DMS 273 treated with DMSO at 0.1 percent for 48 hours (cell line): ENCODE data around the gene CRIP2.

Experiments
- DNase-seq: peaks from one replicate; lab custom pipeline; 2025; lab: John Stamatoyannopoulos, UW

CRIP2 gene

DNA sequence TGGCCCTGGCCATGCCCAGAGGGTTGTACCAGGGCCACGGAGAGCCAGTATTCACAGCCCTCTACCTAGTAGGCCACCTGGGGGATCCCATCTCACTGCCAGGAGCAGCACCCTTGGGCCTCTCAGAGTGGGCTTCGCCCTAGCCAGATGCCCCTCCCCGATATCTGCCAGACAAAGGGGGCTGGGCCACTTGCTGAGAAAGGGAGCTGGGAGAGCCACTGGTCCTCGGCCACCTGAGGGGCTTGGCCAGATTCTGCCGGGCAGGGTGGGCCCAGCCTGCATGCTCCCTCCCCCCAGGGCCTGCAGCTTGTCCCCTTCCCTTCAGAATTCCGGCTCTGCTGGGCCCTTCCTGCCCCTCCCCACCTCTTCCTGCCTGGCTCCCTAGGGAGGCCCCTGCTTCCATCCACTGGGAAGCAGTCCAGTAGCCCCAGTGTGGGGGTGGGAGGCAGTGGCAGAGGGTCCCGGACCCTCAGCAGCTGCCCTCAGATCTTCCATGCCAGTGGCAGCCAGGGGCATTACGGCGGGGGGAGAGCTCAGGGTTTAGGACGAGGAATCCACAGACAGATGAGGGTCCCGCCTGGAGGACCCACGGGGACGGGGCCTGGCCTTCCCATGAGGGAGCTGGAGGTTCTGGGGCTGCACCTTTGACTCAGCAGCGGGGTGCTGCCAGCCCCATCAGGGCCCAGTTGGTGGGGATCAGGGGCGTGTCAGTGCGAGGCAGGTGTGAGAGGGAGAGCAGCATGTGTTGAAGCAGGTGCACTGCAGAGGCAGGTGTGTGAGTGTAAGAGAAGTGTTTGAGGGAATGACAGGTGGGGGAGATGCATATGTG, 2.4 kb downstream of the CRIP2 start:
- DNase-seq = no peak

DNA sequence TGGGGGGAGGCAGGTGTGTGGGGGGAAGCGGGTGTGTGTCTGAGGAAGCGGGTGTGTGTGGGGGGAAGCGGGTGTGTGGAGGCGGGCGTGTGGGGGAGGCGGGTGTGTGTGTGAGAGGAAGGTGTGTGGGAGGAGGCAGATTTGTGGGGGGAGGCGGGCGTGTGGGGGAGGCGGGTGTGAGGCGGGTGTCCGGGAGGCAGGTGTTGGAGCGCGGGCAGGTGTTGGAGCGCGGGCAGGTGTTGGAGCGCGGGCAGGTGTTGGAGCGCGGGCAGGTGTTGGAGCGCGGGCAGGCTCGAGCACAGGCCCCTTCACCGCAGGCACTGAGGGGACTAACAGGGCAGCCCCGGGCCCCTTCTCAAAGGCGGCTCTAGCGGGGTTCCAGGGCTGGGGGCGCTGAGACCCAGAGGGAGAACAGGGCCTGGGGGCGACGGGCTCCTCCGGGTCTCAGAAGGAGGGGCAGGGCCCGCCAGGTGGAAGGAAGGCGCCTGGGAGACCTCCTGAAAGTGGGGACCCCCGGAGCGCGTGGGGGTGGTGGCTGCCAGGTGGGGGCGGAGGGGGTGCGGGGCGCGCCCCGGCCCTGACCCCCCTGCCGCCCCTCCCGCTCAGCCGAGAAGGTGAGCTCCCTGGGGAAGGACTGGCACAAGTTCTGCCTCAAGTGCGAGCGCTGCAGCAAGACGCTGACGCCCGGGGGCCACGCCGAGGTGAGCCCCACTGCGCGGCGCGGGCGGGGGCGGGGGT, 3.2 kb downstream of the CRIP2 start:
- DNase-seq = no peak

DNA sequence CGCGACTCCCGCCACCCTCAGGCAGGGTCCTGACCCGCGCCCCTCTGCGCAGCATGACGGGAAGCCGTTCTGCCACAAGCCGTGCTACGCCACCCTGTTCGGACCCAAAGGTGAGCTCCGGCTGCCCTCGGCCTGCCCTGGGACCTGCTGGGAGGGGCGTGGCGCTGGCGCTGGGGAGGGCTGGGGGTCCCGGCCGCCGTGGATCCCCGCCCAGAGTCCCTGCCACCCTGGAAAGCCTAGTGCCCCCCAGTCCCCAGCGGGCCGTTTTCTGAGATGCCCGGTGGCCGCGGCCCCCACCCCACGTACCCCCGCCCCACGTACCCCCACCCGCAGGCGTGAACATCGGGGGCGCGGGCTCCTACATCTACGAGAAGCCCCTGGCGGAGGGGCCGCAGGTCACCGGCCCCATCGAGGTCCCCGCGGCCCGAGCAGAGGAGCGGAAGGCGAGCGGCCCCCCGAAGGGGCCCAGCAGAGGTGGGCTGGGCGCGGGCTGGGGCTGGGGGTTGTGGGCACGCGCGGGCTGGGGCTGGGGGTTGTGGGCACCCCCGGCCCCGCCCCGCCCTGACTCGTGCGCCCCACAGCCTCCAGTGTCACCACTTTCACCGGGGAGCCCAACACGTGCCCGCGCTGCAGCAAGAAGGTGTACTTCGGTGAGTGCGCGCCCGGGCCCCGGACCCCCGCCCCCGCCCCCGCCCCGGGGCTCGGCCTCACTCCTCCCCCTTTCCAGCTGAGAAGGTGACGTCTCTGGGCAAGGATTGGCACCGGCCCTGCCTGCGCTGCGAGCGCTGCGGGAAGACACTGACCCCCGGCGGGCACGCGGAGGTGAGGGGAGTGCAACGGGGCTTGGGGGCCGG, 4.0 kb downstream of the CRIP2 start:
- no peak for DNase-seq

DNA sequence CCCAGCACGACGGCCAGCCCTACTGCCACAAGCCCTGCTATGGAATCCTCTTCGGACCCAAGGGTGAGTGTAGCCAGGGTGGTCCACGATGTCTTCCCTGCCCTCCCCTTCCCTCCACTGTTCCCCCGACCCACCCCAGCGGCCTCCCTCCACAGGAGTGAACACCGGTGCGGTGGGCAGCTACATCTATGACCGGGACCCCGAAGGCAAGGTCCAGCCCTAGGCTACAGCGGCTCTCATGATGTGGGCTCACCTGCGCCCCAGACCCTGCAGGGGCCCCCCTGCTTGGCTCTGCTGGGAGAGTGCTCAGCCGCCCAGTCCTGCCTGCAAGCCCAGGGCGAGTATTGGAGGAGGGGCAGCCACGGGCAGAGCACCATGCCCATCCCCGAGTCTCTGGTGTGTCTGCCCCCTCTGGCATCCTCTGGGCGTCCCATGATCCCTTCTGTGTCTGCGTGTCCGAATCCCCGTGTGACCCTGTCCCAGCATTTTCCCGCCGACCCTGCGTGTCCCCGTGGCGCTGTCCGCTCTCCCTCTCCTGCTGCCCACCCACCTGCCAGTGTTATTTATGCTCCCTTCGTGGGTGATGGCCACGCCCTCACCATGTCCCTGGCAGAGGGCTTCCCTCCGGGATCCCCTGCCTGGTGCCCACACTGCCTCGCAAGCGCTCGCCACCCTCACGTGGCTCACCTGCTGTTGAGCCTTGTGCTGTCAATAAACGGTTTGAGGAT, 5.0 kb downstream of the CRIP2 start:
- DNase-seq = no peak

DNA sequence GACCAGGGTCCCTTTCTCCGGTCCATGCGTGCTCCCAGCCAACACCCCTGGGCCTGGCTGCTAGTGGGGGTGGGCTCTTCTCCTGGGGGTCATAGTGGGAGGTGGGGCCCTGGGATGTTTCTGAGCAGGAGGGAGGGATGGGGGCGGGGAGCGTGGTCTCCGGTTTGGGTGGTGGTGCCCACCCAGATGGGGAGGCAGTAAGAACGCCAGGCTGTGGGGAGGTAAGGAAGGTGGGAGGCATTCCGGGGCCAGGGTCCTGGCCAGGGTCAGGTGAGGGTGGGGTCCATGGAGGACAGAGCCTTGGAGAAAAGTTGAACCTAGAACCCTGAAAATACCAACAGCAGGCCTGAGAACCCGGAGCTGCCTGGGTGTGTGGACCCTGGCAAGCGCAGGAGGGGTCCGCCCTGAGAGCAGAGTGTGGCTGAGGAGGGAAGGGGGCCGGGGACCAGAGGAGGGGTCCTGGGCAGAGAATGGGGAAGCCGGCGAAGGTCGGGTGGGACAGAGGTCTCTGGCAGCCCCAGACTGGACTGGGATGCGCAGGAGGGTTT, 5.7 kb downstream of the CRIP2 start:
- no peak for DNase-seq

DNA sequence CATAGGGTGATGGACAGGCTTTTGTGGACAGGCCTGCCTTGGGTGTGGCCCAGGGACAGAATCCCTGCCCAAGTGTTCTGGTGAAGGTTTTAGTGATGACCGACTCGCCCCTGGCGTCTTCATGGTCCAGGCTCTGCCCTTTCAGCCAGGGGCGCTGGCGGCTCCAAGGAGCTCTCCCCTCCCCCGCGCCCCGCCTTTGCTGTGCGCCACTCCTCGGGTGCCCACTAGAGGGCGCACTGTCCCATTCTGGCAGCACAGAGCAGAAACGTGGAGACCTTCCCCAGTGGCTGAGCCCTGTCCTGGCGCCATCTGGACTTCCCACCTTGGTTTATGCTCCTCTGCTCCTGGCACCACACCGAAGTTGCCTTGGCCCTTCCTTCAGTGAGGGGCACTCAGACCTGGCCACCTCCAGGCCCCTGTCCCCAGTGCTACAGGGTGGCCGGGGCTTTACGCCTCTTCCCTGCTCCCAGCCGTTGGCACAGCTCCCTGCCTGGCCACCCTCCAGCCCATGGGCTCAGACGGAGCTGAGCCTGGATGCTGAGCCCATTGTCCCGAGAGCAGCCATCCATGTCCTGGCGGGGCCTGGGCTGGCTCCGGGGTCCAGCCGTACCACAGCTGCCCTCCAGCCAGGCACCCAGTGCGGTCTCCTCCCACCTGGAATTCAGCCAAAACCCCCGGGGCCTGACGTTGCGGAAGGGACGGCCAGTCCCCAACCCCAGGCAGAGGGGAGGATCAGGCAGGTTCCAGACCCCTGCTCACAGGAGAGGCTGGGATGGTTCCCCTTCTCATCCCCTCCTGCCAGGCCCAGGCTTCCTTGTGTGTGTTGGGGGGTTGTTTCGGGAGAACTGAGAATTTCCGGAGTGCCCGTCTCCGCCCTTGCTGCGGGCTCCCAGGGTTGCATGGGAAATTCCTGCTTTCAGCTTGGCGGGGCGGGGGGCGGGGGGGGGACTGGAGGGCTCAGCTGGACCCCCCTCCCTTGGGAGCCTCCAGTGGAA, 6.5 kb downstream of the CRIP2 start:
- DNase-seq = peak; percentile 73

DNA sequence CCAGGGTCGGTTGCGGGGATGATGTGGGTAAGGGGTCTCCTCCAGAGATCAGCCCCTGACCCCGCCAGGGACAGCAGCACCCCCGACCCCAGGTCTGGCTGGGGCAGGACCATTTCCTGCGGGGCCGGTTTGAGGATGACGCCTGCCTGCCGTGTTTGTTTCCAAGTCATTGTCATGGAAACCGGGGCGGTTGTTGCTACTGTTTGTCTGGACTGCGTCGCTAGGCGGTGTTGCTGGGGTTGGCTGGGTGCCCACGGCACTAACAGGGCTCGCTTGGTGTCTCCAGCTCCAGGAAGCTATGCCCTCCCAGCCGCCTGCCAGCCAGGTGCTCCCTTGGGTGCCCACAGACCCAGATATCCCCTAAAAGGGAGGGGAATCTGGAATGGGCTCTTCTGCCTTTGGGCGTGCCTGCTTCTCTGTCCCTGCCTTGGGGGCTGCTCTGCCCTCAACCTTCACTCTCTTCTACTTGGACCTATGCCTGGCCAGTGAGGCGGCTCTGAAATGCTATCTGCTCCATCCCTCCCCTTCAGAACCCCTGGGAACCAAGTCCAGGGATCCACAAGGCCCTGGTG, 7.4 kb downstream of the CRIP2 start:
- peak; percentile 66 for DNase-seq

DNA sequence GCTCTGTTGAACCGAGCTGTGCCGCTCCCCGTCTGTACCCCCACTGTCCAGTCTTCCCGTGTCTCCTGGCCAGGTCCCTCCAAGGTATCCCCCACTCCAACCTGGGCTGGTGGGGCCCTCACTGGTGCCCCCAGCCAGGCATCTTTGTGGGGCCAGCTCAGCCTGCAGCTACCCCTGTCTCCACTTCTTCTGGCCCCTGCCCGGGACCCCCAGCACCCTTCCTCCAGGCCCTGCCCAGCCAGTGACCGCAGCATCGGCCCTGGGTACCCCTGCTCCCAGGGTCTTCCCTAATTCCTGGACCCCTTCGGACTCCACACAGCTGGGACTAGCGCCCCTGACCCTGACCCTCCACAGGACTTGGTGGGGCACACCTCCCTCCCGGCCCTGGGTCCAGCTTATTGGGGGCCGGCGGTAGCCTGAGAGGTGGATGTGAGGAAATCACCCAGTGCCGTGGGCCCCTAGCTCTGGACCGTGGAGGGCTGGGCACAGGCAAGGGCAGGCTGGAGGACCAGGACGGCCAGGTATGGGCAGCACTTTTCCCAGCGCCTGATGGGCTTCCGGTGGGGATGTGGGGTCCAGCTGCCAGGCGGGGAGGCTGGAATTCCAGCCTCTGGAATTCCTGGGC, 8.0 kb downstream of the CRIP2 start:
- DNase-seq = no peak

DNA sequence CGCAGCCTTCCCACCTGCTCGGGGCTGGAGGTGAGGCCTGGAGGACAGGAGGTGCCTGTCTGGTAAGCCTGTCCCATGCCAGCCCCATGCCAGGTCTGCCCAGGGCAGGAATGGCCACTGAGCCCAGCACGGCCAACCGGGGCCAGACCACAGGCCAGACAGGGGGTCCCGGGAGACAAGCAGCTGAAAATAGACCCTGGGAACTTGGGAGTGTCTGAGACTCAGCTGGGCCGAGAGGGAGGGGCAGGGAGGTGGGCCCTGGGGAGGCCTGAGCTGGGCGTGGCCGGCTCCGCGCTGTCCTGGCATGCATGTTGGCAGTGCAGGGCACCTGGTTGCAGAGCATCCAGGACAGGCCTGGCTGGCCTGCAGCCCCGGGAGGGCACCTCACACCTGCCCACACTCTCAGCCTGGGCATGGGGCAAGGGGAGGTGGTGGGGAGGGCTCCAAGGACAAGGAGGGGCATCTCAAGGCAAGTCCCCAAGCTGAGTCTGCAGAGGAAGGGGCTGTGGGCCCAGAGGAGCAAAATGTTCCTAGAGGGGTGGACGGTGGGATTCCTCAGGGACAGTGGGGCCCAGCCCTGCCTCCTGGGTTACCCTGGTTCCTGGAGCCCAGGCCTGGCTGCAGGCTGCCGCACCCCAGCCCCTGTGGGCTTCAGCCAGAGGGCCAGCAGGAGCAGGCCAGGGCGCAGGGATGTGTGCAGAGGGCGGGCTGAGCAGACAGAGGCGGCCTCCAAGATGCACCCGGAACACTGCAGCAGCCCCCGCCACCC, 8.9 kb downstream of the CRIP2 start:
- no peak for DNase-seq

DNA sequence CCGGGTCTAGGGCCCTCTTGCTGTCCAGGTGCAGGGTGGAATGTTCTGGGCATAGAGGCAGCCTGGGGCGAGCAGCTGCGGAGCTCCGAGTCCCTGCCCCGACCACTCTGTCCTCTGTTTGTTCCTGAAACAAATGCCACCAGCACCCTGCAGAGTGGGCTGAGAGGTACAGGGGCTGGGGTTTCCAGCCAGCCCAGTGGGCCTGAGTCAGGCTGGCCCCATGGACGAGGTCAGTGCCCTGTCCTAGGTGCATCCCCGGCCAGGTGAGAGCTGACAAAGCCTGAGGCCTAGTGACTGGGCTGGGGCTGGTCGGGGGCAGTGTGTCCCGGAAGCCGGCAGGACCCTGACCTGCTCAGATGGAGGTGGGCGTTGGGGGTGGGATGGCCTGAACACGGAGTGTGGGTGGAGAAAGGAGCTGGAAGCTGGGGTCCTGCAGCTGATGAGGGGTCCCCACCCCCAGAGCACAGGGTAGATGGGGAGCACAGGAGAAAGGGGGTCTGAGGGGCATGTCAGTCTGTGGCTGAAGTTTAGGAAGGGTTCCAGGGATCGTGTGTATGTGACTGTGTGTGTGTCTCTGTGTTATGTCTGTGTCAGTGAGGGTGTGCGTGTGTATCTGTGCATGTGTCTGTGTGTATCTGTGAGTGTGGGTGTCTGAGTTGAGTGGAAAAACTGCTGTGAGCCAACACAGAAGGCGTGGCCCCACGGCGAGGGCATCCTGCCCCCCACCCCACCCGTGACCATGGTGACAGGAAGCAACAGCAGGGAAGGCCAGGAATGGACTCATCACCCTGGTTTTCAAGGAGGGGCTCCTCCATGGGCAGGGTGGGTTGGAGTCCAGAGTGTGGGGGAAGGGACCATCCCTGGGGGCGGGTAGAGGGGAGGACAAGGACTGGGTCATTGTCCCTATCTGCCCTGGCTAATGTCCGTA, 9.7 kb downstream of the CRIP2 start:
- DNase-seq = no peak

DNA sequence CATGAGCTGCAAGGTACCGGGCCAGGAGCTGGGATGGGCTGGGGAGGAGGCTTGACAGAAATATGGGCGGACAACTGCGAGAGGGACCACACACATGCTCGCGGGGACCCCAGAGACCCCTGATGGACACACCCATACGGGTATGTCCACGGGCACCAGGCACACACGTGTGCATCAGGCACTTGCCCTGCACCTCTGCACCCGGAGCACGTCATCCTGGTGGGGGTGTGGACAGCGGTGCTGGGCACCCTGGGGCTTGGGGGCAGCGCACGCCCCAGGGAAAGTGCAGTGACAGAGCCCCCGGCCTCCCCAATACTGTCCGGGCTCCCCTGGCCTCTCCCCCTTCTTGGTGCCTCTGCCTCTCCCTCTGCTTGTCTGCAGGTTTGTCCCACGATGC, 10.4 kb downstream of the CRIP2 start:
- no peak for DNase-seq

DNA sequence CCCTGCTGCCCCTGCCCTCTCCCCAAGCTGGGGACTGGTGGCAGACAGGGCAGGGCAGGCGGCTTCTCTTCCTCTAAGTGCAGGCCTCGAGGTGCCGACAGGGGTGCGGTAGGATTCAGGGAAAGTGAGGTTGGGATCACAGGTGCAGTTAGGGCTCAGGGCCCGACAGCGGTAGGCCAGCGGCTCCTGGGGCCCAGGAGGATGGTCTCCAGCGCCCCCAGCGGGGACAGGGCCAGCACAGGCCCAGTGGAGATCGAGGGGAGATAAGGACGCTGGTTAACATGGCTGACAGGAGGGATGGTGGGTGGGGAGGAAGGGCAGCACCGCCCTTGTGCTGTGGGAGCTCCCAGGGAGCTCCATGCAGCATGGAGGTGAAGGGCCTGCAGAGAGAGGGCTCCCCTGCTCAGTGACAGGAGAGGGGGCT, 11.1 kb downstream of the CRIP2 start:
- DNase-seq = no peak

DNA sequence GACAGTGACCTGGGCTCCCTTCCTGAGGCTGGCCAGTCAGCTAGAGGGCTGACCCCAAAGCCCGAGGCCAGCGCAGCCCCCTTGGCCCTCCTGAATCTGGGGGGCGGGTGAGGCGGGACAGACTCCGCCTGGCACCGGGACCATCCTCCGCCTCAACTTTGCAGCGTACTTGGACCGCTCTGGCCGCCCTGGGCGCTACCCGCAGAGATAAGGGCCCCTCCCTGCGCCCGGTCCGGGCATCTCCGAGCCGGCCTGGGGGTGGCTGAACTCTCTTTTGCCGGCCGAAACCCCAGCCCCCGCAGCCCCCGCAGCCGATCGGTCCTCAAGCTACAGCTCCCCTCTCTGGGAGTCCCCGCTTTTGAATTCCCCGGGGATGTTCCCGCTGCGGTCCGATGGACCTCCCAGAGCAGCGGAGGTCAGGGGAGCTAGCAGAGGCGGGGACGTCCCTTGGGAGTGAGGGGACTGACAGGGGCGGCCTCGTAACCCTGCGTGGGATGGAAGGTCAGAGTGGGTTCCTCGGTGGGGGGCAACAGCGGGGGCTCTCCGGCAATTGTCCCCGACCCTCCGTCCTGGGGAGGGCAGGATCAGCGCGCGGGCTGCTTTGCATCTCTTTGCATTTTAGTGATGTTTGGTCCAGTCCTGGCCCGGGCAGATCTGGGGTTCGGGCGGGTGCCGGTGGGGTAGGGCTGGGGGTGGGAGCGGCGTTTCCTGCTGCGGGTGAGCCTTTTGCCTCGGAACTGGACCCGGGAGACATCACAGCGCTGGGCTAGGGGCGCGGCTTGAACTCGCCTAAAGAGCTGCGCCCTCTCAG, 11.7 kb downstream of the CRIP2 start, which contains the start of gene CRIP1:
CRIP1 (plus strand) TSS at position 724 of the 811 bp plus-strand sequence. CDS start 374 bp downstream, outside the sequence.
- DNase-seq = no peak

DNA sequence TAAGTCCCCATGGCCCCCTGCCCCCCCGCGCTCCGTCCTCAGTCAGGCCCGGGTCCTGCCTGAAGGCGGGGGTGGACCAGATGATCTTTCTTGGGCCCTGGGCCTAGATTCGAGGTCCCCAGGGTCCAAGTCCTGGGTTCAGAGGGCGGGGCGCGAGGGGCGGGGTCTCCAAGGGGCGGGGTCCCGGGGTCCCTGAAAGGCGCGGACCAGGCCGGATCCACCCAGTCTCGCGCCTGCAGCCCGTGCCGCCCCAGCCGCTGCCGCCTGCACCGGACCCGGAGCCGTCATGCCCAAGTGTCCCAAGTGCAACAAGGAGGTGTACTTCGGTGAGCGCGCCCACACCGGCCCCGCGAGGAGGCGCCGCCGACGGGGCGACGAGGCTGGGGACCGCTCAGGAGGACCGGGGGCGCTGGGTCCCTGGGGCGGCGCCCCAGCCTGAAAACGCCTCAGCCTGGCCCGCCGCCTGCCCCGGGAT, 12.4 kb downstream of the CRIP2 start:
- DNase-seq = no peak

DNA sequence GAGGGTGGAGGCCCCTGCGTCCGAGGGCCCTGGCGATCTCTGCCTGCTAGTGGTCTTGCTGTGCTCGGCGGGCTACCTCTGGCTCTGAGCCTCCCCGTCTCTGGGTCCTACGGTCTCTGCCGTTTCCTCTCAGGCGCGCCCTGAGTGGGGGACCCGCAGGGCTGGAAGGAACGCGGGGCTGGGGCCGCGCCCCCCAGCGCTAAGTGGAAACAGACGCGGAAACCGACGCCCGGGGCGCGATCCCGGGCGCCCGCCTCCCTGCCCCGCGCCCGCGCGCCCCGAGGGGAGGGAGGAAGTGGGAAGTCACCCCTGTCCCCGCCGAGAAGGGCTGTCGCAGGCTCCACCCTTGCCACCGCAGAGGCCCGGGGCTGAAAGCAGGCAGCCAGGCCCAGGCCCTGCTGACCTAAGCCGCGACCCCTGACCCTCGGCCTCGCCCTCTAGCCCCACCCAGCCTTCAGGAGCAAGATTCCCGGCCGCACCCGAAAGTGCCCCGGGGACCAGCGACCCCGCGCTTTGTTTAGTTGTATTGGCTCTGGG, 12.9 kb downstream of the CRIP2 start:
- no peak for DNase-seq
